ENCODE data around the gene MYPOP. TPM values are rescaled to one million over a fixed set of nuclear protein-coding genes. Genes with fewer than 3 reads are reported as not detected.

Gene MYPOP
- total and polyA plus RNA-seq, 9 of the 15 experiments (the other 6 are each of a cell fraction or from before 2014, with no cell fraction given), result 0.32 to 7.6 (median 1.6) TPM

- TF ChIP-seq STAT6 (CRISPR knock-in tag; IDR thresholded peaks at IDR 0.05), result no peak
- TF ChIP-seq ATF7 (IDR thresholded peaks at IDR 0.05), result peak; percentile 12; the same call in 1 of the 2 replicates
- peak; percentile 71; the same call in 1 of the 2 replicates for TF ChIP-seq BCOR (IDR thresholded peaks at IDR 0.05)
- TF ChIP-seq NFIC (IDR thresholded peaks at IDR 0.05), result peak; percentile 46
- TF ChIP-seq CBX3 (IDR thresholded peaks at IDR 0.05; ENCODE audit: borderline replicate concordance in 1 of 2, low read length in 2 of 2), result 0 out of 3 replicates have a peak, but pooled peaks of 1 of the 2 experiments have one; percentile 17
- peak; percentile 77 for TF ChIP-seq TAL1 (IDR thresholded peaks at IDR 0.05)
- TF ChIP-seq KLF10 (CRISPR knock-in tag; IDR thresholded peaks at IDR 0.05), result no peak
- TF ChIP-seq EP300 (IDR thresholded peaks at IDR 0.05; ENCODE audit: low read length), result peak; percentile 37; the same call in 1 of the 2 replicates
- TF ChIP-seq, protein P1, sequence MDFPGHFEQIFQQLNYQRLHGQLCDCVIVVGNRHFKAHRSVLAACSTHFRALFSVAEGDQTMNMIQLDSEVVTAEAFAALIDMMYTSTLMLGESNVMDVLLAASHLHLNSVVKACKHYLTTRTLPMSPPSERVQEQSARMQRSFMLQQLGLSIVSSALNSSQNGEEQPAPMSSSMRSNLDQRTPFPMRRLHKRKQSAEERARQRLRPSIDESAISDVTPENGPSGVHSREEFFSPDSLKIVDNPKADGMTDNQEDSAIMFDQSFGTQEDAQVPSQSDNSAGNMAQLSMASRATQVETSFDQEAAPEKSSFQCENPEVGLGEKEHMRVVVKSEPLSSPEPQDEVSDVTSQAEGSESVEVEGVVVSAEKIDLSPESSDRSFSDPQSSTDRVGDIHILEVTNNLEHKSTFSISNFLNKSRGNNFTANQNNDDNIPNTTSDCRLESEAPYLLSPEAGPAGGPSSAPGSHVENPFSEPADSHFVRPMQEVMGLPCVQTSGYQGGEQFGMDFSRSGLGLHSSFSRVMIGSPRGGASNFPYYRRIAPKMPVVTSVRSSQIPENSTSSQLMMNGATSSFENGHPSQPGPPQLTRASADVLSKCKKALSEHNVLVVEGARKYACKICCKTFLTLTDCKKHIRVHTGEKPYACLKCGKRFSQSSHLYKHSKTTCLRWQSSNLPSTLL (IDR thresholded peaks at IDR 0.05), result peak; percentile 30; the same call in 1 of the 2 replicates
- peak; percentile 72; the same call in 1 of the 2 replicates for TF ChIP-seq TEAD4 (IDR thresholded peaks at IDR 0.05; ENCODE audit: low read length)
- TF ChIP-seq TEAD4 (CRISPR knock-in tag; IDR thresholded peaks at IDR 0.05; ENCODE audit: borderline replicate concordance), result no peak
- peak; percentile 66 for TF ChIP-seq NCOR1 (IDR thresholded peaks at IDR 0.05)
- no peak for TF ChIP-seq XRCC3 (IDR thresholded peaks at IDR 0.05)
- no peak for TF ChIP-seq SRSF3 (IDR thresholded peaks at IDR 0.05; ENCODE audit: insufficient read depth, low read length)
- TF ChIP-seq ZNF764 (CRISPR knock-in tag; IDR thresholded peaks at IDR 0.05; ENCODE audit: low read depth), result no peak
- peak; percentile 34; the same call in 1 of the 2 replicates for TF ChIP-seq KLF16 (IDR thresholded peaks at IDR 0.05)
- TF ChIP-seq DPF2 (IDR thresholded peaks at IDR 0.05), result peak; percentile 77
- TF ChIP-seq, protein P2, sequence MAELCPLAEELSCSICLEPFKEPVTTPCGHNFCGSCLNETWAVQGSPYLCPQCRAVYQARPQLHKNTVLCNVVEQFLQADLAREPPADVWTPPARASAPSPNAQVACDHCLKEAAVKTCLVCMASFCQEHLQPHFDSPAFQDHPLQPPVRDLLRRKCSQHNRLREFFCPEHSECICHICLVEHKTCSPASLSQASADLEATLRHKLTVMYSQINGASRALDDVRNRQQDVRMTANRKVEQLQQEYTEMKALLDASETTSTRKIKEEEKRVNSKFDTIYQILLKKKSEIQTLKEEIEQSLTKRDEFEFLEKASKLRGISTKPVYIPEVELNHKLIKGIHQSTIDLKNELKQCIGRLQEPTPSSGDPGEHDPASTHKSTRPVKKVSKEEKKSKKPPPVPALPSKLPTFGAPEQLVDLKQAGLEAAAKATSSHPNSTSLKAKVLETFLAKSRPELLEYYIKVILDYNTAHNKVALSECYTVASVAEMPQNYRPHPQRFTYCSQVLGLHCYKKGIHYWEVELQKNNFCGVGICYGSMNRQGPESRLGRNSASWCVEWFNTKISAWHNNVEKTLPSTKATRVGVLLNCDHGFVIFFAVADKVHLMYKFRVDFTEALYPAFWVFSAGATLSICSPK (IDR thresholded peaks at IDR 0.05; ENCODE audit: borderline replicate concordance), result 0 out of 2 replicates have a peak, but pooled peaks have one; percentile 34
- TF ChIP-seq, protein P3, sequence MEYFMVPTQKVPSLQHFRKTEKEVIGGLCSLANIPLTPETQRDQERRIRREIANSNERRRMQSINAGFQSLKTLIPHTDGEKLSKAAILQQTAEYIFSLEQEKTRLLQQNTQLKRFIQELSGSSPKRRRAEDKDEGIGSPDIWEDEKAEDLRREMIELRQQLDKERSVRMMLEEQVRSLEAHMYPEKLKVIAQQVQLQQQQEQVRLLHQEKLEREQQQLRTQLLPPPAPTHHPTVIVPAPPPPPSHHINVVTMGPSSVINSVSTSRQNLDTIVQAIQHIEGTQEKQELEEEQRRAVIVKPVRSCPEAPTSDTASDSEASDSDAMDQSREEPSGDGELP (CRISPR knock-in tag; IDR thresholded peaks at IDR 0.05; ENCODE audit: borderline replicate concordance), result peak; percentile 81
- peak; percentile 57 for TF ChIP-seq STAT5A (IDR thresholded peaks at IDR 0.05; ENCODE audit: borderline replicate concordance, low read length)
- peak; percentile 46; the same call in 1 of the 2 replicates for TF ChIP-seq MAX (CRISPR knock-in tag; IDR thresholded peaks at IDR 0.05)
Observed at GRCh38 chr19:45889210-45889885, 13.1 kb downstream of the MYPOP start (continued).
